Mesodermal cell (in vitro differentiated cells): ENCODE measurements around the gene DGKD.

Source experiments
- H3K27ac ChIP-seq: 2 replicates; pipeline ENCODE4 v1.7.0; 2013; ENCODE audit warnings: mild to moderate bottlenecking, low read depth, low read length, moderate library complexity; ENCODE audit not compliant: severe bottlenecking
- H3K36me3 ChIP-seq: 2 replicates; pipeline ENCODE4 v1.7.1; 2013; ENCODE audit warnings: mild to moderate bottlenecking, low read length, moderate library complexity; ENCODE audit not compliant: control insufficient read depth, insufficient read depth
- H3K4me1 ChIP-seq: one replicate; pipeline ENCODE4 v1.7.1; 2013; ENCODE audit warnings: mild to moderate bottlenecking, low read length; ENCODE audit not compliant: insufficient read depth, control insufficient read depth, poor library complexity, severe bottlenecking
- H3K4me3 ChIP-seq: 2 replicates; pipeline ENCODE4 v1.7.0; 2013; ENCODE audit warnings: low read length, control low read depth, mild to moderate bottlenecking; ENCODE audit not compliant: insufficient read depth, poor library complexity, severe bottlenecking; ENCODE audit errors: extremely low read depth
- H3K9me3 ChIP-seq: 2 replicates; pipeline ENCODE4 v1.7.1; 2013; ENCODE audit warnings: mild to moderate bottlenecking, low read length, moderate library complexity; ENCODE audit not compliant: control insufficient read depth
- WGBS, 2 experiments: methylation state at CpG; one replicate each; pipeline ENCODE4 v1.1.5; 2013; ENCODE audit warnings: missing lambda C conversion rate in 2 of 2; ENCODE audit not compliant: insufficient coverage in 2 of 2; 5-methylcytosine and 5-hydroxymethylcytosine counted together

The DGKD gene

GRCh38 chr2:233490831-233491230 lies 136.5 kb downstream of the DGKD start:
- Histone ChIP-seq H3K4me3 (no peak overlapping the region), H3K4me1 (peaks cover 12% of the 10 kb centered on the region), H3K27ac (no peak overlapping the region), H3K36me3 (peaks cover 22% of the 10 kb centered on the region), H3K9me3 (no peaks in the 10 kb centered on the region)
- 85 to 100% methylated on average over 3 to 5 of the region's 7 CpGs for WGBS, 2 experiments

DNA sequence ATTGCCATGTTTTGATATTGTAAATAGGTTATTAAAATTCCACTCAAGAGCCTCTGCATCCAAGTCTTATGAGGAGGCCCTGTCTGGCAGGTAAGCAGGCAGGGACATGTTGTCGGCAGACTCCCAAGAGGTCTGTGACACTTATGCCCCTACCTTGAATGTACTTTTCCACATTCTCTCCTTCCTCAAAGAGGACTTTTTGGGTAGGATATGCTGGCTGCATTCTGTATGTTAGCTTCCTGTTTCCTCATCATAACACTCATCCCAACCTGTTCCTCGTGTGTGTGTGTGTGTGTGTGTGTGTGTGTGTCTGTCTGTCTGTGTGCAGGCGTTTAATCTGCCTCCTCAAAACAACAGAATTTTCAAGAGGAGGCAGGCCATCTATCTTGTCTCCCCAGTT lies 137.0 kb downstream of the DGKD start:
- H3K4me1 ChIP-seq, result peaks cover 9% of the 10 kb centered on the region
- no CpG with 5 or more reads among the region's 3 CpGs for WGBS, 2 experiments
- no peak overlapping the region for H3K27ac ChIP-seq
- peaks cover 19% of the 10 kb centered on the region for H3K36me3 ChIP-seq
- H3K4me3 ChIP-seq, result no peak overlapping the region
- H3K9me3 ChIP-seq, result no peaks in the 10 kb centered on the region

- Histone ChIP-seq H3K4me3 (no peak overlapping the region), H3K27ac (no peak overlapping the region), H3K4me1 (peaks cover under 1% of the 10 kb centered on the region), H3K36me3 (peaks cover 19% of the 10 kb centered on the region), H3K9me3 (no peaks in the 10 kb centered on the region)
- WGBS, 2 experiments, result 83 to 100% methylated on average over 1 of the region's 4 CpGs
Observed at GRCh38 chr2:233492078-233492477, 137.8 kb downstream of the DGKD start.

- Histone ChIP-seq H3K36me3 (peaks cover 19% of the 10 kb centered on the region), H3K9me3 (no peaks in the 10 kb centered on the region), H3K4me3 (no peak overlapping the region), H3K27ac (no peak overlapping the region), H3K4me1 (no peaks in the 10 kb centered on the region)
- WGBS, 2 experiments, result 89 to 97% methylated on average over 3 of the region's 4 CpGs
Observed at GRCh38 chr2:233492751-233493150, 138.5 kb downstream of the DGKD start.

GRCh38 chr2:233495503-233496496 lies 141.5 kb downstream of the DGKD start:
- Histone ChIP-seq H3K27ac (no peak overlapping the region), H3K36me3 (peaks cover 11% of the 10 kb centered on the region), H3K4me1 (no peaks in the 10 kb centered on the region), H3K4me3 (no peak overlapping the region), H3K9me3 (no peaks in the 10 kb centered on the region)
- 77% methylated on average over 4 of the region's 10 CpGs for WGBS, 2 experiments

DNA sequence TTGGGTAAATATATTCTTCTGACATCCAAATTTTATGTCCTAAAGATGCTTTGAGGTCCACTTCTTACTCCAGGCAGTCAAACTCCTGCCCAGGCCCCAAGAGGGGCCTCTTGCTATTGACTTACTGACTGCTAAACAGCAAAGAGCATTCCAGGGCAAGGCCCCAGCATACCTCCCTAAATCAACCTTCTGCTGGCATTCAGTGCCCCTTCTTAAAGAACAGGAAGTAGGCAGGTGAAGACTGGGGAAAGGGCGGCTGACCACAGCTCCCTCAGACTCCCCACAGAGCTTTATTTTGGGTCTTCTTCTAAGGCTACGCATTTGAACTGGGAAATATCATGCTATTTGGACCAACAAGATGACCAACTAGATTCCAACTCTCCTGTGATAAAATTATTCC lies 143.4 kb downstream of the DGKD start:
- H3K36me3 ChIP-seq, result peaks cover 10% of the 10 kb centered on the region

DNA sequence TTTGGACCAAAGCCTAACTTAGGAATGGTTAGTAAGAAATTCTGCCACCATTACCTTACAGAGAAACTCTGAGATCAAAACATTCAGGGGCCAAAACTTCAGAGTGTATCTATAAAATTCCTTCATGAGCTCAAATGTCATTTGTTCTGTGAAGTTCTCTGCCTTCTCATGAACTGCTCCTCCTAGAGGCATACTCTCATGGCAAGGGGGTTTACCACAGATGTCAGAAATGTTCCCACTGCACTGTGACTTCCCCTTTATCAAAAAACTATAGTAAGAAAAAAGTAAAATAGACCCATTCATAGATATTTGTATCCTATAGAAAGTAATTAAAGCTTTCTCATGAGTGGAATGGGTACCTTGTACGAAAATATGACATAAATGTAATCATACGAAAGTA lies 143.8 kb downstream of the DGKD start:
- Histone ChIP-seq H3K9me3 (no peaks in the 10 kb centered on the region), H3K36me3 (peaks cover 5% of the 10 kb centered on the region), H3K4me1 (no peaks in the 10 kb centered on the region), H3K4me3 (no peak overlapping the region), H3K27ac (no peak overlapping the region)
- WGBS, 2 experiments, result 100% methylated on average over 1 of the region's 2 CpGs; no CpG with 5 or more reads in 1 of the 2 experiments

More for the DNA sequence above, 143.4 kb downstream of the DGKD start:
- no peaks in the 10 kb centered on the region for H3K4me1 ChIP-seq
- H3K4me3 ChIP-seq, result no peak overlapping the region
- H3K27ac ChIP-seq, result no peak overlapping the region
- 90 to 100% methylated on average over 1 to 2 of the region's 2 CpGs for WGBS, 2 experiments
- no peaks in the 10 kb centered on the region for H3K9me3 ChIP-seq

DNA sequence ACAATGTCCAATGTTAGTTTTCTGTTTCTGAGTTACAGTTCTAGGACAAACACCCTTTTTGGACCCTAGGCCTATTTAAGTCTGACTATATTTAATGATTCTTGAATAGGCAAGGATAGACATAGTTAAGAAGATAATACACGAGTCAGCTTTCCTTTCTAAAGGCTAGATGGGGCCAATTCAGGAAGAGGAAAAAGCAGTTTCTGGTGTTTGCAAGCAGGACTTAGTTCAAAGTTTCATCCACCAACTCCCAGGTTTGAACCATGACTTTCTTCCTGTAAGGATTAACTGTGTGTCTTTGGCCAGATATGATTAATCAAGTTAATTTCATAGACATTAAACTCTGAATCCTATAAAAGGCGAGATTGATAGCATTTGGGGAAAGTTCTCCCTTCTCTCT lies 145.6 kb downstream of the DGKD start:
- Histone ChIP-seq H3K9me3 (peaks cover 9% of the 10 kb centered on the region), H3K4me3 (no peak overlapping the region), H3K4me1 (no peaks in the 10 kb centered on the region), H3K36me3 (peaks cover 2% of the 10 kb centered on the region), H3K27ac (no peak overlapping the region)
- WGBS, 2 experiments, result 71% methylated on average over 1 of the region's 2 CpGs; no CpG with 5 or more reads in 1 of the 2 experiments

- WGBS, 2 experiments, result 80 to 90% methylated on average over 3 of the region's 3 CpGs
- H3K4me3 ChIP-seq, result no peak overlapping the region
- H3K36me3 ChIP-seq, result no peaks in the 10 kb centered on the region
- no peaks in the 10 kb centered on the region for H3K4me1 ChIP-seq
- peaks cover 12% of the 10 kb centered on the region for H3K9me3 ChIP-seq
- H3K27ac ChIP-seq, result no peak overlapping the region
Observed at GRCh38 chr2:233501198-233502076, 147.1 kb downstream of the DGKD start.

DNA sequence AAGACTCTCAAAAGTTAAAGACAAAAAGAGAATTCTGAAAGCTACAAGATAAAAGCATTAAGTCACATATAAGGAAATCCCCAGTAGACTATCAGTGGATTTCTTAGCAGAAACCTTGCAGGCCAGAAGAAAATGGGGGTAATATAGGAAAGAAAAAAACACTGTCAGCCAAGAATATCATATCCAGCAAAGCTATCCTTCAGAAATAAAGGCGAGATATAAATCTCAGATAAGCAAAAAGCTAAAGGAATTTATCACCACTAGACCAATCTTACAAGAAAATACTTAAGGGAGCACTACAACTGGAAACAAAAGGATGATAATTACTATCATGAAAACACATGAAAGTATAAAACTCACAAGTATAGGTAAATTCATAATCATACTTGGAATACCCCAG lies 149.2 kb downstream of the DGKD start:
- H3K27ac ChIP-seq, result no peak overlapping the region
- no peak overlapping the region for H3K4me3 ChIP-seq
- H3K36me3 ChIP-seq, result no peaks in the 10 kb centered on the region
- peaks cover 12% of the 10 kb centered on the region for H3K9me3 ChIP-seq
- H3K4me1 ChIP-seq, result no peaks in the 10 kb centered on the region
- WGBS, 2 experiments, result no CpG with 5 or more reads among the region's 1 CpG
